GM12892 (cell line): ENCODE results near the gene ANO1.

Source experiments
- POLR2A ChIP-seq: IDR thresholded peaks from 2 replicates; pipeline ENCODE4 v1.6.1; 2011; ENCODE audit warnings: low read depth, low read length, control low read depth
- POLR2AphosphoS5 ChIP-seq: IDR thresholded peaks from 2 replicates; pipeline ENCODE4 v1.6.1; 2011; ENCODE audit warnings: low read depth, low read length, control low read depth
- TAF1 ChIP-seq: IDR thresholded peaks from 2 replicates; pipeline ENCODE4 v1.6.1; 2011; ENCODE audit warnings: low read depth, mild to moderate bottlenecking, control low read depth, low read length, borderline replicate concordance

GRCh38 chr11:70212227-70212811, 134.2 kb downstream of the ANO1 start:
- TF ChIP-seq POLR2AphosphoS5 (no peak), POLR2A (no peak), TAF1 (no peak)
